Stomach (tissue), 4 donors: ENCODE data around the gene FYN.

Experiments used
- EP300 ChIP-seq: sonication (generic); formaldehyde crosslinking; IDR thresholded peaks from one replicate; pipeline ENCODE4 v1.6.1; 2017; ENCODE audit warnings: antibody characterized with exemption
- POLR2A ChIP-seq, 4 donors: fragments of 450-650 bp; IDR thresholded peaks; one replicate each; pipeline ENCODE4 v1.6.1; 2016; ENCODE audit warnings: antibody characterized with exemption in 4 of 4, control low read depth in 2 of 4, mild to moderate bottlenecking in 1 of 4, moderate library complexity in 1 of 4
- POLR2AphosphoS5 ChIP-seq, 3 donors: sonication (generic); formaldehyde crosslinking; IDR thresholded peaks; one replicate each; pipeline ENCODE4 v1.6.1; 2016; ENCODE audit warnings: antibody characterized with exemption in 3 of 3
- TF ChIP-seq, protein P1 (sequence below), 7 experiments: fragments of 450-650 bp in 4 of 7; fragments of 200-600 bp in 3 of 7; sonication (generic) in 3 of 7; IDR thresholded peaks; one replicate each; pipeline ENCODE4 v1.5.1; 2016 to 2019; ENCODE audit warnings: antibody characterized with exemption in 7 of 7, control low read depth in 2 of 7, mild to moderate bottlenecking in 1 of 7

GRCh38 chr6:111674883-111675282 is 198.4 kb downstream of the FYN start:
- TF ChIP-seq EP300, result no peak
- no peak for TF ChIP-seq POLR2AphosphoS5 (IDR thresholded peaks at IDR 0.05)
- TF ChIP-seq, protein P1, sequence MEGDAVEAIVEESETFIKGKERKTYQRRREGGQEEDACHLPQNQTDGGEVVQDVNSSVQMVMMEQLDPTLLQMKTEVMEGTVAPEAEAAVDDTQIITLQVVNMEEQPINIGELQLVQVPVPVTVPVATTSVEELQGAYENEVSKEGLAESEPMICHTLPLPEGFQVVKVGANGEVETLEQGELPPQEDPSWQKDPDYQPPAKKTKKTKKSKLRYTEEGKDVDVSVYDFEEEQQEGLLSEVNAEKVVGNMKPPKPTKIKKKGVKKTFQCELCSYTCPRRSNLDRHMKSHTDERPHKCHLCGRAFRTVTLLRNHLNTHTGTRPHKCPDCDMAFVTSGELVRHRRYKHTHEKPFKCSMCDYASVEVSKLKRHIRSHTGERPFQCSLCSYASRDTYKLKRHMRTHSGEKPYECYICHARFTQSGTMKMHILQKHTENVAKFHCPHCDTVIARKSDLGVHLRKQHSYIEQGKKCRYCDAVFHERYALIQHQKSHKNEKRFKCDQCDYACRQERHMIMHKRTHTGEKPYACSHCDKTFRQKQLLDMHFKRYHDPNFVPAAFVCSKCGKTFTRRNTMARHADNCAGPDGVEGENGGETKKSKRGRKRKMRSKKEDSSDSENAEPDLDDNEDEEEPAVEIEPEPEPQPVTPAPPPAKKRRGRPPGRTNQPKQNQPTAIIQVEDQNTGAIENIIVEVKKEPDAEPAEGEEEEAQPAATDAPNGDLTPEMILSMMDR (IDR thresholded peaks at IDR 0.05), result no peak
- no peak for TF ChIP-seq POLR2A (IDR thresholded peaks at IDR 0.05)
